H1 (cell line): ENCODE data around the gene SNRPB2. TPM values are rescaled to one million over a fixed set of nuclear protein-coding genes. Genes with fewer than 3 reads are reported as not detected.

Experiments used
- HDAC6 ChIP-seq: IDR thresholded peaks from one replicate; pipeline ENCODE4 v1.7.1; 2012; ENCODE audit warnings: low read depth, mild to moderate bottlenecking, inconsistent platforms, low read length, moderate library complexity
- polyA plus RNA-seq, 7 experiments: library from polyadenylated mRNA; depleted of rRNA in 3 of 7; stranded (reverse) in 5 of 7; unstranded in 2 of 7; fragments of >200 nt in 5 of 7; fragments of 200-250 nt in 2 of 7; gene quantifications; 1 replicate in 5 of 7; 2 replicates in 1 of 7; 4 replicates in 1 of 7; pipeline versions ENCODE4 v1.2.1 to v1.2.3, GENCODE V29; 2011 to 2013; ENCODE audit warnings: missing spikeins in 2 of 7, mixed read lengths in 2 of 7
- total RNA-seq: library from RNA; stranded (reverse); fragmentation: NEBNext Ultra II Directional; extraction: Animal tissue kit (Norgen Biotek cat#: 25700); gene quantifications from 2 replicates; pipeline ENCODE4 v1.2.1, GENCODE V29; 2021
- TF ChIP-seq, protein P1 (sequence below): fragments of 300-600 bp; sonication (generic); IDR thresholded peaks from 2 replicates; pipeline ENCODE4 v1.7.1; 2012; ENCODE audit warnings: low read length, moderate library complexity, mild to moderate bottlenecking, inconsistent platforms; ENCODE audit not compliant: insufficient replicate concordance

The SNRPB2 gene
- total and polyA plus RNA-seq, 2 of the 8 experiments (the other 6 are each of a cell fraction or from before 2014, with no cell fraction given), result 49.4 to 102 TPM

DNA sequence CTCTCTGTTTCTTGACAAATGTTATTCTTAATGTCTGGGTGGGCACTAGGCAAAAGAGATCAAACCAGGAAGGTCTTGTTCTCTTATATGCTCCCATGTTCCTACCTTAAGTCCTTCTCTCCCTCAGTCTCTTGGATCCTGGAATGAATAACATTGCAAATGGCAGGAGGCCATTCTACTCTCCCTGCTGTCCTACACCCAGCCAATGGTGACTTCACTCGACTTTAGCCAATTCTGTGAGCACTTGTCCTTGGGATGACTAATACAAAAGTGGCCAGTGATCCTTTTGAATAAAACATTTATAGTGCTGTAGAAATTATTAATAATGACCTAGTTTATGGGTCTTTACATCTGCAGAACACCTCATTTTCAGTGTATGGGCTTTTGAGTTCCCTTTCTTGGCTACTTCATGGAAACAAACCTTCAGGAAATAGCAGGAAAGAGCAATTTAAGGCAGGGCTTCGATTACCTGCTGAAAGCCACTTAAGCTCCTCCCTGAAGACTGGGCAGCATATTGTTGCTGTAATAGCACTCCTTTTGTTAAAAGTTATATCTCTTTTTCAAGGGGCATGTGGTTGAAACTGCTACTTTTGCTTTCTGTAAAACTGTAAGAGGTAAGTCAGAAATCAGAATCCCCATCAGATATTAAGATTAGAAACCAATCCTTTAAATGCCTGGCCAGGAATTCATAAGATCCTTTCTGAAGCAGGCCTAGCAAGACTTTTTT, 28.8 kb downstream of the SNRPB2 start (continued):
- TF ChIP-seq, protein P1, sequence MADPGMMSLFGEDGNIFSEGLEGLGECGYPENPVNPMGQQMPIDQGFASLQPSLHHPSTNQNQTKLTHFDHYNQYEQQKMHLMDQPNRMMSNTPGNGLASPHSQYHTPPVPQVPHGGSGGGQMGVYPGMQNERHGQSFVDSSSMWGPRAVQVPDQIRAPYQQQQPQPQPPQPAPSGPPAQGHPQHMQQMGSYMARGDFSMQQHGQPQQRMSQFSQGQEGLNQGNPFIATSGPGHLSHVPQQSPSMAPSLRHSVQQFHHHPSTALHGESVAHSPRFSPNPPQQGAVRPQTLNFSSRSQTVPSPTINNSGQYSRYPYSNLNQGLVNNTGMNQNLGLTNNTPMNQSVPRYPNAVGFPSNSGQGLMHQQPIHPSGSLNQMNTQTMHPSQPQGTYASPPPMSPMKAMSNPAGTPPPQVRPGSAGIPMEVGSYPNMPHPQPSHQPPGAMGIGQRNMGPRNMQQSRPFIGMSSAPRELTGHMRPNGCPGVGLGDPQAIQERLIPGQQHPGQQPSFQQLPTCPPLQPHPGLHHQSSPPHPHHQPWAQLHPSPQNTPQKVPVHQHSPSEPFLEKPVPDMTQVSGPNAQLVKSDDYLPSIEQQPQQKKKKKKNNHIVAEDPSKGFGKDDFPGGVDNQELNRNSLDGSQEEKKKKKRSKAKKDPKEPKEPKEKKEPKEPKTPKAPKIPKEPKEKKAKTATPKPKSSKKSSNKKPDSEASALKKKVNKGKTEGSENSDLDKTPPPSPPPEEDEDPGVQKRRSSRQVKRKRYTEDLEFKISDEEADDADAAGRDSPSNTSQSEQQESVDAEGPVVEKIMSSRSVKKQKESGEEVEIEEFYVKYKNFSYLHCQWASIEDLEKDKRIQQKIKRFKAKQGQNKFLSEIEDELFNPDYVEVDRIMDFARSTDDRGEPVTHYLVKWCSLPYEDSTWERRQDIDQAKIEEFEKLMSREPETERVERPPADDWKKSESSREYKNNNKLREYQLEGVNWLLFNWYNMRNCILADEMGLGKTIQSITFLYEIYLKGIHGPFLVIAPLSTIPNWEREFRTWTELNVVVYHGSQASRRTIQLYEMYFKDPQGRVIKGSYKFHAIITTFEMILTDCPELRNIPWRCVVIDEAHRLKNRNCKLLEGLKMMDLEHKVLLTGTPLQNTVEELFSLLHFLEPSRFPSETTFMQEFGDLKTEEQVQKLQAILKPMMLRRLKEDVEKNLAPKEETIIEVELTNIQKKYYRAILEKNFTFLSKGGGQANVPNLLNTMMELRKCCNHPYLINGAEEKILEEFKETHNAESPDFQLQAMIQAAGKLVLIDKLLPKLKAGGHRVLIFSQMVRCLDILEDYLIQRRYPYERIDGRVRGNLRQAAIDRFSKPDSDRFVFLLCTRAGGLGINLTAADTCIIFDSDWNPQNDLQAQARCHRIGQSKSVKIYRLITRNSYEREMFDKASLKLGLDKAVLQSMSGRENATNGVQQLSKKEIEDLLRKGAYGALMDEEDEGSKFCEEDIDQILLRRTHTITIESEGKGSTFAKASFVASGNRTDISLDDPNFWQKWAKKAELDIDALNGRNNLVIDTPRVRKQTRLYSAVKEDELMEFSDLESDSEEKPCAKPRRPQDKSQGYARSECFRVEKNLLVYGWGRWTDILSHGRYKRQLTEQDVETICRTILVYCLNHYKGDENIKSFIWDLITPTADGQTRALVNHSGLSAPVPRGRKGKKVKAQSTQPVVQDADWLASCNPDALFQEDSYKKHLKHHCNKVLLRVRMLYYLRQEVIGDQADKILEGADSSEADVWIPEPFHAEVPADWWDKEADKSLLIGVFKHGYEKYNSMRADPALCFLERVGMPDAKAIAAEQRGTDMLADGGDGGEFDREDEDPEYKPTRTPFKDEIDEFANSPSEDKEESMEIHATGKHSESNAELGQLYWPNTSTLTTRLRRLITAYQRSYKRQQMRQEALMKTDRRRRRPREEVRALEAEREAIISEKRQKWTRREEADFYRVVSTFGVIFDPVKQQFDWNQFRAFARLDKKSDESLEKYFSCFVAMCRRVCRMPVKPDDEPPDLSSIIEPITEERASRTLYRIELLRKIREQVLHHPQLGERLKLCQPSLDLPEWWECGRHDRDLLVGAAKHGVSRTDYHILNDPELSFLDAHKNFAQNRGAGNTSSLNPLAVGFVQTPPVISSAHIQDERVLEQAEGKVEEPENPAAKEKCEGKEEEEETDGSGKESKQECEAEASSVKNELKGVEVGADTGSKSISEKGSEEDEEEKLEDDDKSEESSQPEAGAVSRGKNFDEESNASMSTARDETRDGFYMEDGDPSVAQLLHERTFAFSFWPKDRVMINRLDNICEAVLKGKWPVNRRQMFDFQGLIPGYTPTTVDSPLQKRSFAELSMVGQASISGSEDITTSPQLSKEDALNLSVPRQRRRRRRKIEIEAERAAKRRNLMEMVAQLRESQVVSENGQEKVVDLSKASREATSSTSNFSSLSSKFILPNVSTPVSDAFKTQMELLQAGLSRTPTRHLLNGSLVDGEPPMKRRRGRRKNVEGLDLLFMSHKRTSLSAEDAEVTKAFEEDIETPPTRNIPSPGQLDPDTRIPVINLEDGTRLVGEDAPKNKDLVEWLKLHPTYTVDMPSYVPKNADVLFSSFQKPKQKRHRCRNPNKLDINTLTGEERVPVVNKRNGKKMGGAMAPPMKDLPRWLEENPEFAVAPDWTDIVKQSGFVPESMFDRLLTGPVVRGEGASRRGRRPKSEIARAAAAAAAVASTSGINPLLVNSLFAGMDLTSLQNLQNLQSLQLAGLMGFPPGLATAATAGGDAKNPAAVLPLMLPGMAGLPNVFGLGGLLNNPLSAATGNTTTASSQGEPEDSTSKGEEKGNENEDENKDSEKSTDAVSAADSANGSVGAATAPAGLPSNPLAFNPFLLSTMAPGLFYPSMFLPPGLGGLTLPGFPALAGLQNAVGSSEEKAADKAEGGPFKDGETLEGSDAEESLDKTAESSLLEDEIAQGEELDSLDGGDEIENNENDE, result no peak
- no peak for TF ChIP-seq HDAC6
